Panc1 (cell line): Measurements from ENCODE around the gene SOX30. TPM values are rescaled to one million over a fixed set of nuclear protein-coding genes. Genes with fewer than 3 reads are reported as not detected.

Source experiments
- ATAC-seq: fragments of 200-7000 bp; cut with Tn5 transposase; 2 replicates; pipeline ENCODE4 v1.9.1; 2020; ENCODE audit warnings: mild to moderate bottlenecking, moderate library complexity
- BruUV-seq: library from RNA; stranded (reverse); fragments of 400-500 nt; replicated peaks from 2 replicates; lab custom pipeline; 2021; lab: Mats Ljungman, UMichigan
- CTCF ChIA-PET: fragments of 300-600 bp; sonication (Branson Sonifier 250); formaldehyde crosslinking; loops from one replicate; lab custom pipeline; 2022; ENCODE audit warnings: antibody characterized with exemption; lab: Charles Lee
- POLR2A ChIA-PET: fragments of 300-600 bp; sonication (Branson Sonifier 250); formaldehyde crosslinking; loops from one replicate; lab custom pipeline; 2022; ENCODE audit warnings: antibody characterized with exemption; lab: Charles Lee
- DNase-seq: peaks from one replicate; pipeline ENCODE4 v3.0.0-alpha.2; 2010; ENCODE audit warnings: low read depth, low spot score
- H3K27ac ChIP-seq: 2 replicates; pipeline ENCODE4 v1.5.1; 2011; ENCODE audit warnings: mild to moderate bottlenecking, low read length, inconsistent platforms
- H3K27me3 ChIP-seq: fragments of 200-500 bp; sonication (Bioruptor generic); 2 replicates; pipeline ENCODE4 v1.6.0; 2014; ENCODE audit warnings: low read length, inconsistent platforms; ENCODE audit not compliant: control insufficient read depth, insufficient read depth
- H3K36me3 ChIP-seq: fragments of 200-500 bp; sonication (Bioruptor generic); 2 replicates; pipeline ENCODE4 v1.5.1; 2014; ENCODE audit warnings: inconsistent platforms, mild to moderate bottlenecking, low read length, moderate library complexity; ENCODE audit not compliant: control insufficient read depth, insufficient read depth
- H3K4me1 ChIP-seq: 2 replicates; pipeline ENCODE4 v1.5.1; 2011; ENCODE audit warnings: inconsistent platforms, mild to moderate bottlenecking, low read length, moderate library complexity; ENCODE audit not compliant: control insufficient read depth, insufficient read depth
- H3K4me3 ChIP-seq, 2 experiments: 2 replicates each; pipeline ENCODE4 v1.5.1; 2011 to 2012; ENCODE audit warnings: low read depth in 2 of 2, low read length in 2 of 2, mild to moderate bottlenecking in 2 of 2, inconsistent platforms in 1 of 2, moderate library complexity in 1 of 2
- H3K9me3 ChIP-seq: fragments of 200-500 bp; sonication (Bioruptor generic); 2 replicates; pipeline ENCODE4 v1.5.1; 2014; ENCODE audit warnings: low read depth, mild to moderate bottlenecking, inconsistent platforms, low read length, moderate library complexity; ENCODE audit not compliant: control insufficient read depth, insufficient read depth
- CTCF ChIP-seq: fragments of 450-650 bp; IDR thresholded peaks from 2 replicates; pipeline ENCODE4 v1.5.1; 2017; ENCODE audit warnings: mild to moderate bottlenecking
- POLR2AphosphoS5 ChIP-seq: IDR thresholded peaks from 2 replicates; pipeline ENCODE4 v1.6.1; 2012; ENCODE audit warnings: mild to moderate bottlenecking, low read depth, low read length, moderate library complexity
- SIN3A ChIP-seq: IDR thresholded peaks from 2 replicates; pipeline ENCODE4 v1.6.1; 2012; ENCODE audit warnings: low read depth, mild to moderate bottlenecking, low read length, moderate library complexity, borderline replicate concordance; ENCODE audit not compliant: insufficient read depth
- TCF7L2 ChIP-seq: IDR thresholded peaks from 2 replicates; pipeline ENCODE4 v1.6.1; 2011; ENCODE audit warnings: mild to moderate bottlenecking, low read depth, low read length, inconsistent platforms
- in situ Hi-C: cut with HindIII; loops from 2 replicates; pipeline ENCODE4 v1.10.0; 2016; ENCODE audit warnings: low sequenced_read_pairs, low pct_unique_long_range_greater_than_20kb
- intact Hi-C: fragments of 100-400 bp; cut with micrococcal nuclease; formaldehyde crosslinking; loops from one replicate; pipeline ENCODE4 v1.10.0; 2022; ENCODE audit not compliant: unreplicated experiment
- total RNA-seq: library from RNA; stranded (reverse); gene quantifications from one replicate; pipeline ENCODE4 v1.2.1, GENCODE V29; 2021; ENCODE audit not compliant: unreplicated experiment
- TF ChIP-seq, protein P1 (sequence below), 2 experiments: IDR thresholded peaks; 2 replicates each; pipeline ENCODE4 v1.6.1; 2011 to 2012; ENCODE audit warnings: low read depth in 2 of 2, control low read depth in 1 of 2, low read length in 1 of 2, mild to moderate bottlenecking in 1 of 2, moderate library complexity in 1 of 2; ENCODE audit not compliant: insufficient read depth in 1 of 2

The SOX30 gene
- total RNA-seq, 1 experiment from 2014 or later, result not detected

GRCh38 chr5:157672976-157673375 lies 20.7 kb upstream of the SOX30 start:
- no peaks in the 10 kb centered on the region for H3K36me3 ChIP-seq
- ChIA-PET CTCF (no interaction called here), POLR2A (no interaction called here)
- no peaks in the 10 kb centered on the region for H3K4me1 ChIP-seq
- H3K9me3 ChIP-seq, result no peaks in the 10 kb centered on the region
- intact Hi-C loops, result no loop called here
- H3K27me3 ChIP-seq, result peaks cover 8% of the 10 kb centered on the region
- no peak overlapping the region for H3K27ac ChIP-seq
- in situ Hi-C loops, result no loop called here
- H3K4me3 ChIP-seq, result no peak overlapping the region
- ATAC-seq (no peak), DNase-seq (no peak)
- no peak for TF ChIP-seq SIN3A
- TF ChIP-seq, protein P1, sequence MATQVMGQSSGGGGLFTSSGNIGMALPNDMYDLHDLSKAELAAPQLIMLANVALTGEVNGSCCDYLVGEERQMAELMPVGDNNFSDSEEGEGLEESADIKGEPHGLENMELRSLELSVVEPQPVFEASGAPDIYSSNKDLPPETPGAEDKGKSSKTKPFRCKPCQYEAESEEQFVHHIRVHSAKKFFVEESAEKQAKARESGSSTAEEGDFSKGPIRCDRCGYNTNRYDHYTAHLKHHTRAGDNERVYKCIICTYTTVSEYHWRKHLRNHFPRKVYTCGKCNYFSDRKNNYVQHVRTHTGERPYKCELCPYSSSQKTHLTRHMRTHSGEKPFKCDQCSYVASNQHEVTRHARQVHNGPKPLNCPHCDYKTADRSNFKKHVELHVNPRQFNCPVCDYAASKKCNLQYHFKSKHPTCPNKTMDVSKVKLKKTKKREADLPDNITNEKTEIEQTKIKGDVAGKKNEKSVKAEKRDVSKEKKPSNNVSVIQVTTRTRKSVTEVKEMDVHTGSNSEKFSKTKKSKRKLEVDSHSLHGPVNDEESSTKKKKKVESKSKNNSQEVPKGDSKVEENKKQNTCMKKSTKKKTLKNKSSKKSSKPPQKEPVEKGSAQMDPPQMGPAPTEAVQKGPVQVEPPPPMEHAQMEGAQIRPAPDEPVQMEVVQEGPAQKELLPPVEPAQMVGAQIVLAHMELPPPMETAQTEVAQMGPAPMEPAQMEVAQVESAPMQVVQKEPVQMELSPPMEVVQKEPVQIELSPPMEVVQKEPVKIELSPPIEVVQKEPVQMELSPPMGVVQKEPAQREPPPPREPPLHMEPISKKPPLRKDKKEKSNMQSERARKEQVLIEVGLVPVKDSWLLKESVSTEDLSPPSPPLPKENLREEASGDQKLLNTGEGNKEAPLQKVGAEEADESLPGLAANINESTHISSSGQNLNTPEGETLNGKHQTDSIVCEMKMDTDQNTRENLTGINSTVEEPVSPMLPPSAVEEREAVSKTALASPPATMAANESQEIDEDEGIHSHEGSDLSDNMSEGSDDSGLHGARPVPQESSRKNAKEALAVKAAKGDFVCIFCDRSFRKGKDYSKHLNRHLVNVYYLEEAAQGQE (IDR thresholded peaks at IDR 0.05; ENCODE audit: insufficient read depth in 1 of 2, low read depth in 2 of 2, low read length in 1 of 2), result no peak
- no peak for TF ChIP-seq POLR2AphosphoS5
- no peak for TF ChIP-seq TCF7L2
- no peak for TF ChIP-seq CTCF
- no TSS peak for BruUV-seq

DNA sequence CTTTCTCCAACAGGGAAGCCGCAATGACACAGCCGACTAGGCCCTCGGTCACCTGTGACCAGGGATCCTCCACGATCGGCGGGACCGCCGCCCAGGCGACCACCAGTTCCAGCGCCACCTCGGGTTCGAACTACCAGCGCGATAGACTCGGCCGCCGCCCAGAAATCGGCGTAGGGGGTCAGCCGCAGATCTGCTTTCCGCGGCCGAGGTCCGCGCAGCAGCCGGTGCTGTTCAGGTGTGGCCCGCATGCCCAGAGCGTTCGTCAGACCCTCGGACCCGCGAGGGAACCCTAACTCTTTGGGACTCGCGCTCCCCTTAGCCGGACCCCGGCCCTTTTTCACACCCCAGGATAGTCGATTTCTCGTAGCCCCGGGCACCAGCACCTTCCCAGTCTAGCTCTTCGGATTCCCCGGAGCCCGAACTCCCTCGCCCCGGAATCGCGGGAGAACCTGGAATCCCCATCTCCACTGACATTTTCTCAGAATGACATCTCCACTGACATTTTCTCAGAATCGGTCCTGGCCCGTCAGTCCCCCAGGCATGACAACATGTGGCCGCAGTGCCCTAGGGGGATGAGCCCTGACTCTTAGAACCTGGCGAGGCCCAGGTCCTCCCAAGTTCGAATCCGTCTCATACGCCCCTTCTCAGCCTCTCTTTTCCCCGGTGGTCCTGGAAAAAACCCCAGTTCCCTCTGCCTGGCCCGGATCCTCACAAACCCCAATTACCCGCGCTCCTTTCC lies 19.5 kb upstream of the SOX30 start:
- no peaks in the 10 kb centered on the region for H3K9me3 ChIP-seq
- DNase-seq (no peak), ATAC-seq (no peak)
- in situ Hi-C loops, result no loop called here
- CTCF ChIA-PET, result no interaction called here
- H3K27me3 ChIP-seq, result peaks cover 8% of the 10 kb centered on the region
- H3K36me3 ChIP-seq, result no peaks in the 10 kb centered on the region
- no peaks in the 10 kb centered on the region for H3K4me1 ChIP-seq
- no peak overlapping the region for H3K27ac ChIP-seq
- POLR2A ChIA-PET, result no interaction called here
- intact Hi-C loops, result no loop called here
- BruUV-seq, result no TSS peak
- H3K4me3 ChIP-seq, result peak overlapping the region; percentile 38 to 61
- TF ChIP-seq POLR2AphosphoS5 (no peak), TCF7L2 (no peak), SIN3A (no peak), CTCF (no peak)
- TF ChIP-seq, protein P1 (IDR thresholded peaks at IDR 0.05; ENCODE audit: insufficient read depth in 1 of 2, low read depth in 2 of 2, low read length in 1 of 2), result no peak
